SU-DHL-6 (cell line): ENCODE data around the gene FOXK2.

Source experiments
- H2AFZ ChIP-seq: fragments of 200-600 bp; sonication (generic); 2 replicates; pipeline ENCODE4 v1.6.1; 2014; ENCODE audit warnings: low read depth, mild to moderate bottlenecking, moderate library complexity, mixed read lengths, antibody characterized with exemption, low read length; ENCODE audit not compliant: severe bottlenecking
- H3F3A ChIP-seq: fragments of 200-600 bp; shearing (Covaris generic); 2 replicates; pipeline ENCODE4 v1.6.0; 2016; ENCODE audit warnings: antibody characterized with exemption, mild to moderate bottlenecking; ENCODE audit not compliant: insufficient read depth
- H3K27ac ChIP-seq: fragments of 200-600 bp; sonication (generic); 2 replicates; pipeline ENCODE4 v1.5.1; 2016; ENCODE audit warnings: low read depth, mild to moderate bottlenecking, low read length, moderate library complexity, mixed read lengths
- H3K27me3 ChIP-seq: fragments of 200-600 bp; sonication (generic), shearing (Covaris generic); 2 replicates; pipeline ENCODE4 v1.6.0; 2014; ENCODE audit warnings: mild to moderate bottlenecking, low read length
- H3K36me3 ChIP-seq: fragments of 200-600 bp; sonication (generic); 2 replicates; pipeline ENCODE4 v1.6.1; 2014; ENCODE audit warnings: mild to moderate bottlenecking, low read length, mixed read lengths
- H3K4me2 ChIP-seq: fragments of 300-600, 200-600 bp; shearing (Covaris generic), sonication (generic); 2 replicates; pipeline ENCODE4 v1.6.0; 2014; ENCODE audit warnings: low read length, low read depth, mild to moderate bottlenecking; ENCODE audit not compliant: poor library complexity, severe bottlenecking
- H3K4me3 ChIP-seq: fragments of 200-600 bp; sonication (generic); 2 replicates; pipeline ENCODE4 v1.5.1; 2014; ENCODE audit warnings: antibody characterized with exemption, low read length, mild to moderate bottlenecking, mixed read lengths; ENCODE audit not compliant: insufficient read depth, poor library complexity, severe bottlenecking
- H3K79me2 ChIP-seq: fragments of 200-600 bp; sonication (generic); 2 replicates; pipeline ENCODE4 v1.6.1; 2014; ENCODE audit warnings: mild to moderate bottlenecking, low read length, moderate library complexity; ENCODE audit not compliant: insufficient read depth
- H3K9ac ChIP-seq: fragments of 200-600 bp; sonication (generic); 2 replicates; pipeline ENCODE4 v1.7.0; 2014; ENCODE audit warnings: mild to moderate bottlenecking, low read length
- H3K9me2 ChIP-seq: fragments of 200-600 bp; sonication (generic); replicated peaks from 2 replicates; pipeline ENCODE4 v1.6.1; 2014; ENCODE audit warnings: low read length; ENCODE audit not compliant: insufficient read depth
- H3K9me3 ChIP-seq: fragments of 200-600 bp; sonication (generic); 2 replicates; pipeline ENCODE4 v1.6.1; 2014; ENCODE audit warnings: low read length, mixed read lengths; ENCODE audit not compliant: insufficient read depth
- H4K20me1 ChIP-seq: fragments of 200-600 bp; sonication (generic); 2 replicates; pipeline ENCODE4 v1.6.1; 2014; ENCODE audit warnings: low read depth, mild to moderate bottlenecking, antibody characterized with exemption, low read length, moderate library complexity, mixed read lengths
- EZH2phosphoT487 ChIP-seq: fragments of 200-600 bp; sonication (generic), shearing (Covaris generic); conservative IDR thresholded peaks from 2 replicates; pipeline ENCODE4 v1.6.1; 2018; ENCODE audit warnings: mild to moderate bottlenecking, antibody characterized with exemption, low read length, moderate library complexity, mixed read lengths
- TF ChIP-seq, protein P1 (sequence below): fragments of 200-600 bp; sonication (generic); IDR thresholded peaks from one replicate; pipeline ENCODE4 v1.5.1; 2017; ENCODE audit warnings: antibody characterized with exemption, mild to moderate bottlenecking, low read length, moderate library complexity; ENCODE audit not compliant: insufficient read depth, poor library complexity, severe bottlenecking

The FOXK2 gene

GRCh38 chr17:82490512-82491195 is 28.9 kb upstream of the FOXK2 start:
- Histone ChIP-seq H3K27me3 (no peaks in the 10 kb centered on the region), H4K20me1 (no peaks in the 10 kb centered on the region), H3K9ac (no peak overlapping the region), H3K36me3 (no peaks in the 10 kb centered on the region), H2AFZ (no peak overlapping the region), H3F3A (peaks cover 12% of the 10 kb centered on the region; the same call in 1 of the 2 replicates), H3K79me2 (no peaks in the 10 kb centered on the region), H3K9me3 (no peaks in the 10 kb centered on the region), H3K4me2 (no peak overlapping the region), H3K27ac (no peak overlapping the region), H3K4me3 (no peak overlapping the region), H3K9me2 (no peaks in the 10 kb centered on the region)
- TF ChIP-seq, protein P1, sequence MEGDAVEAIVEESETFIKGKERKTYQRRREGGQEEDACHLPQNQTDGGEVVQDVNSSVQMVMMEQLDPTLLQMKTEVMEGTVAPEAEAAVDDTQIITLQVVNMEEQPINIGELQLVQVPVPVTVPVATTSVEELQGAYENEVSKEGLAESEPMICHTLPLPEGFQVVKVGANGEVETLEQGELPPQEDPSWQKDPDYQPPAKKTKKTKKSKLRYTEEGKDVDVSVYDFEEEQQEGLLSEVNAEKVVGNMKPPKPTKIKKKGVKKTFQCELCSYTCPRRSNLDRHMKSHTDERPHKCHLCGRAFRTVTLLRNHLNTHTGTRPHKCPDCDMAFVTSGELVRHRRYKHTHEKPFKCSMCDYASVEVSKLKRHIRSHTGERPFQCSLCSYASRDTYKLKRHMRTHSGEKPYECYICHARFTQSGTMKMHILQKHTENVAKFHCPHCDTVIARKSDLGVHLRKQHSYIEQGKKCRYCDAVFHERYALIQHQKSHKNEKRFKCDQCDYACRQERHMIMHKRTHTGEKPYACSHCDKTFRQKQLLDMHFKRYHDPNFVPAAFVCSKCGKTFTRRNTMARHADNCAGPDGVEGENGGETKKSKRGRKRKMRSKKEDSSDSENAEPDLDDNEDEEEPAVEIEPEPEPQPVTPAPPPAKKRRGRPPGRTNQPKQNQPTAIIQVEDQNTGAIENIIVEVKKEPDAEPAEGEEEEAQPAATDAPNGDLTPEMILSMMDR, result no peak
- no peak for TF ChIP-seq EZH2phosphoT487

- no peaks in the 10 kb centered on the region for H3K27me3 ChIP-seq
- peaks cover 16% of the 10 kb centered on the region; the same call in 1 of the 2 replicates for H3F3A ChIP-seq
- no peaks in the 10 kb centered on the region for H3K36me3 ChIP-seq
- H3K4me2 ChIP-seq, result no peak overlapping the region
- no peaks in the 10 kb centered on the region for H3K79me2 ChIP-seq
- no peak overlapping the region for H3K9ac ChIP-seq
- no peak for TF ChIP-seq EZH2phosphoT487
- TF ChIP-seq, protein P1, result no peak
- H3K4me3 ChIP-seq, result no peak overlapping the region
- H3K27ac ChIP-seq, result no peak overlapping the region
- H4K20me1 ChIP-seq, result no peaks in the 10 kb centered on the region
- H2AFZ ChIP-seq, result no peak overlapping the region
- H3K9me2 ChIP-seq, result no peaks in the 10 kb centered on the region
- no peaks in the 10 kb centered on the region for H3K9me3 ChIP-seq
Observed at GRCh38 chr17:82491196-82491530, 28.4 kb upstream of the FOXK2 start.

GRCh38 chr17:82491533-82491932 is 28.0 kb upstream of the FOXK2 start:
- no peaks in the 10 kb centered on the region for H3K27me3 ChIP-seq
- H3K9me2 ChIP-seq, result no peaks in the 10 kb centered on the region
- no peak overlapping the region for H3K27ac ChIP-seq
- H3K9me3 ChIP-seq, result no peaks in the 10 kb centered on the region
- no peak for TF ChIP-seq EZH2phosphoT487
- TF ChIP-seq, protein P1, result no peak
- H3K4me2 ChIP-seq, result no peak overlapping the region
- no peaks in the 10 kb centered on the region for H3K36me3 ChIP-seq
- no peak overlapping the region for H2AFZ ChIP-seq
- no peak overlapping the region for H3K4me3 ChIP-seq
- no peaks in the 10 kb centered on the region for H4K20me1 ChIP-seq
- no peaks in the 10 kb centered on the region for H3K79me2 ChIP-seq
- peaks cover 19% of the 10 kb centered on the region; the same call in 1 of the 2 replicates for H3F3A ChIP-seq
- H3K9ac ChIP-seq, result no peak overlapping the region
